T-cell (primary cell): ENCODE data around the gene DNAJB2. TPM values are rescaled to one million over a fixed set of nuclear protein-coding genes. Genes with fewer than 3 reads are reported as not detected.
A peak's percentile ranks its signal among the peaks of the same experiment; 100 is the strongest.
"Not testable (repeated sequence)": the region's sequence is repeated elsewhere in the genome, so short reads cannot be mapped to it uniquely, and the experiment has no call there.

Experiments used
- ATAC-seq, 4 experiments: fragments of 200-7000 bp in 3 of 4; fragments of 150-1000 bp in 1 of 4; cut with Tn5 transposase; replicated peaks in 1 of 4; 1 replicate in 3 of 4; 2 replicates in 1 of 4; pipeline ENCODE4 v1.10.0; 2021; ENCODE audit warnings: moderate library complexity in 3 of 4, mild to moderate bottlenecking in 2 of 4, moderate number of reproducible peaks in 1 of 4
- CTCF ChIA-PET, 2 donors: fragments of 300-600 bp; sonication (Branson Sonifier 250); formaldehyde crosslinking; loops; one replicate each; lab custom pipeline; 2022; ENCODE audit warnings: antibody characterized with exemption in 2 of 2; lab: Charles Lee
- POLR2A ChIA-PET, 2 donors: fragments of 300-600 bp; sonication (Branson Sonifier 250); formaldehyde crosslinking; loops; one replicate each; lab custom pipeline; 2022; ENCODE audit warnings: antibody characterized with exemption in 2 of 2; lab: Charles Lee
- DNase-seq, 35 experiments: peaks; one replicate each; pipeline versions ENCODE4 v3.0.0 to v3.0.0-alpha.2; 2013 to 2023
- H3K27ac ChIP-seq: one replicate; pipeline ENCODE4 v1.5.1; 2013; ENCODE audit warnings: low read length
- H3K27me3 ChIP-seq, 2 experiments: replicated peaks in 1 of 2; 1 replicate in 1 of 2; 2 replicates in 1 of 2; pipeline versions ENCODE4 v1.6.1 to v1.7.0; 2013; ENCODE audit warnings: low read length in 1 of 2, mixed read lengths in 1 of 2; ENCODE audit not compliant: control insufficient read depth in 2 of 2, insufficient read depth in 2 of 2; ENCODE audit errors: extremely low read depth in 1 of 2
- H3K36me3 ChIP-seq, 2 donors: 1 replicate in 1 of 2; 2 replicates in 1 of 2; pipeline versions ENCODE4 v1.6.1 to v1.7.0; 2013; ENCODE audit warnings: low read length in 1 of 2; ENCODE audit not compliant: control insufficient read depth in 2 of 2, insufficient read depth in 1 of 2; ENCODE audit errors: extremely low read depth in 1 of 2
- H3K4me1 ChIP-seq, 2 experiments: 1 replicate in 1 of 2; 2 replicates in 1 of 2; pipeline versions ENCODE4 v1.6.1 to v1.7.0; 2013; ENCODE audit warnings: low read length in 2 of 2, mixed read lengths in 1 of 2; ENCODE audit not compliant: insufficient read depth in 2 of 2, control insufficient read depth in 1 of 2; ENCODE audit errors: extremely low read depth in 1 of 2
- H3K4me3 ChIP-seq, 2 donors: 1 replicate in 1 of 2; 2 replicates in 1 of 2; pipeline versions ENCODE4 v1.5.1 to v1.7.0; 2013; ENCODE audit warnings: mild to moderate bottlenecking in 2 of 2, low read length in 1 of 2, moderate library complexity in 1 of 2; ENCODE audit not compliant: control insufficient read depth in 1 of 2; ENCODE audit errors: extremely low read depth in 1 of 2
- H3K9me3 ChIP-seq: 2 replicates; pipeline ENCODE4 v1.7.0; 2013
- H3K27ac Mint-ChIP-seq, 2 donors: one replicate each; pipeline ENCODE4 v1.8.0; 2020 to 2021; ENCODE audit warnings: mild to moderate bottlenecking in 2 of 2, mixed read lengths in 2 of 2
- H3K27me3 Mint-ChIP-seq, 2 donors: one replicate each; pipeline ENCODE4 v1.8.0; 2021 to 2022; ENCODE audit warnings: mixed read lengths in 2 of 2
- H3K36me3 Mint-ChIP-seq: one replicate; pipeline ENCODE4 v1.8.0; 2021; ENCODE audit warnings: mixed read lengths
- H3K4me1 Mint-ChIP-seq, 3 donors: one replicate each; pipeline ENCODE4 v1.8.0; 2020 to 2022; ENCODE audit warnings: mixed read lengths in 3 of 3, mild to moderate bottlenecking in 1 of 3
- H3K4me3 Mint-ChIP-seq, 3 donors: one replicate each; pipeline ENCODE4 v1.8.0; 2020 to 2022; ENCODE audit warnings: mild to moderate bottlenecking in 3 of 3, mixed read lengths in 3 of 3, moderate library complexity in 3 of 3
- H3K9me3 Mint-ChIP-seq, 3 donors: one replicate each; pipeline ENCODE4 v1.8.0; 2020 to 2022; ENCODE audit warnings: mixed read lengths in 3 of 3
- WGBS: methylation state at CpG from one replicate; pipeline ENCODE4 v1.1.5; 2013; ENCODE audit warnings: missing lambda C conversion rate; ENCODE audit not compliant: insufficient coverage; 5-methylcytosine and 5-hydroxymethylcytosine counted together
- total RNA-seq, 35 experiments: library from RNA in 6 of 35; stranded (reverse) in 6 of 35; fragments of 120-200 nt in 1 of 35; gene quantifications; one replicate each; pipeline versions ENCODE4 v1.2.1 to v1.2.4 and lab custom pipeline; 2013 to 2026

DNAJB2 gene
- total RNA-seq, 5 donors from 2014 or later (not counting 1 experiment from before 2014, with no cell fraction given) = 83.0 to 150 (median 91.8) TPM

GRCh38 chr2:219286436-219287115, 7.4 kb downstream of the DNAJB2 start:
- Histone ChIP-seq H3K4me1 (peaks cover 0 to 7% of the 10 kb centered on the region in 2 experiments), H3K9me3 (no peaks in the 10 kb centered on the region), H3K4me3 (no peak overlapping the region), H3K27ac (no peak overlapping the region), H3K36me3 (peaks cover 20 to 49% of the 10 kb centered on the region in 2 donors), H3K27me3 (no peaks in the 10 kb centered on the region)
- DNase-seq (no peak), ATAC-seq (peak in 1 of 4 experiments; percentile 21)
- Mint-ChIP-seq H3K4me3 (no peak overlapping the region), H3K4me1 (peaks cover 9 to 17% (median 12%) of the 10 kb centered on the region in 3 donors), H3K36me3 (peaks cover 17% of the 10 kb centered on the region), H3K27me3 (no peaks in the 10 kb centered on the region), H3K9me3 (no peaks in the 10 kb centered on the region), H3K27ac (no peak overlapping the region)
- ChIA-PET CTCF (interaction anchor here in 1 of 2 donors (0.5 to 0.7 kb wide), 2 partner anchors 8 to 355 kb away, joined by 4 read pairs; no protein-coding TSS in a partner anchor), POLR2A (interaction anchor here (0.6 to 0.7 kb wide), 3 partner anchors 34 to 251 kb away, joined by 3 to 4 read pairs (median 3); no protein-coding TSS in a partner anchor)
- WGBS = 78% methylated on average over 5 of the region's 12 CpGs

- Mint-ChIP-seq H3K4me1 (peaks cover 8 to 14% (median 11%) of the 10 kb centered on the region in 3 donors), H3K27ac (peak overlapping the region in 1 of 2 donors; percentile 34), H3K36me3 (peaks cover 13% of the 10 kb centered on the region)
- 98% methylated on average over 5 of the region's 6 CpGs for WGBS
- ATAC-seq, H3K27me3 ChIP-seq, H3K27me3 Mint-ChIP-seq, H3K9me3 ChIP-seq, H3K4me1 ChIP-seq, H3K4me3 ChIP-seq, DNase-seq, CTCF ChIA-PET, H3K9me3 Mint-ChIP-seq, H3K4me3 Mint-ChIP-seq, H3K27ac ChIP-seq: not testable (repeated sequence)
- POLR2A ChIA-PET = interaction anchor here in 1 of 2 donors (0.7 kb wide), 1 partner anchor 91 kb away, joined by 3 read pairs; no protein-coding TSS in a partner anchor
- peaks cover 15 to 44% of the 10 kb centered on the region in 2 donors for H3K36me3 ChIP-seq
Observed at GRCh38 chr2:219287116-219287440, 7.9 kb downstream of the DNAJB2 start.

GRCh38 chr2:219287580-219288265, 8.6 kb downstream of the DNAJB2 start:
- Mint-ChIP-seq H3K9me3 (no peaks in the 10 kb centered on the region), H3K4me1 (peaks cover 8 to 11% (median 9%) of the 10 kb centered on the region in 3 donors), H3K27ac (peak overlapping the region in 1 of 2 donors; percentile 28), H3K27me3 (no peaks in the 10 kb centered on the region), H3K4me3 (no peak overlapping the region), H3K36me3 (peaks cover 13% of the 10 kb centered on the region)
- ChIA-PET POLR2A (interaction anchor here in 1 of 2 donors (0.7 kb wide), 1 partner anchor 91 kb away, joined by 3 read pairs; no protein-coding TSS in a partner anchor), CTCF (no interaction called here)
- peaks cover 15 to 37% of the 10 kb centered on the region in 2 donors for H3K36me3 ChIP-seq
- H3K27me3 ChIP-seq = no peaks in the 10 kb centered on the region
- H3K4me3 ChIP-seq = no peak overlapping the region
- DNase-seq (no peak), ATAC-seq (no peak)
- peaks cover 0 to 3% of the 10 kb centered on the region in 2 experiments for H3K4me1 ChIP-seq
- H3K27ac ChIP-seq = no peak overlapping the region
- H3K9me3 ChIP-seq = no peaks in the 10 kb centered on the region
- 88% methylated on average over 8 of the region's 10 CpGs for WGBS

- no peaks in the 10 kb centered on the region for H3K9me3 Mint-ChIP-seq
- H3K36me3 ChIP-seq = peaks cover 7 to 23% of the 10 kb centered on the region in 2 donors
- H3K9me3 ChIP-seq = no peaks in the 10 kb centered on the region
- H3K27ac ChIP-seq = no peak overlapping the region
- H3K27me3 Mint-ChIP-seq = no peaks in the 10 kb centered on the region
- CTCF ChIA-PET = interaction anchor here in 1 of 2 donors (0.8 kb wide), 1 partner anchor 17 kb away, joined by 9 read pairs; no protein-coding TSS in a partner anchor
- POLR2A ChIA-PET = no interaction called here
- peaks cover 0 to 5% of the 10 kb centered on the region in 2 experiments for H3K4me1 ChIP-seq
- H3K4me3 ChIP-seq = no peak overlapping the region
- H3K27ac Mint-ChIP-seq = no peak overlapping the region
- ATAC-seq = no peak
- H3K27me3 ChIP-seq = no peaks in the 10 kb centered on the region
- H3K4me3 Mint-ChIP-seq = no peak overlapping the region
- DNase-seq = no peak
- peaks cover 4% of the 10 kb centered on the region for H3K36me3 Mint-ChIP-seq
- 76% methylated on average over 6 of the region's 6 CpGs for WGBS
- H3K4me1 Mint-ChIP-seq = peaks cover 3 to 10% (median 5%) of the 10 kb centered on the region in 3 donors
Observed at GRCh38 chr2:219289195-219289536, 10.0 kb downstream of the DNAJB2 start.

GRCh38 chr2:219289537-219290361, 10.6 kb downstream of the DNAJB2 start:
- H3K4me3 ChIP-seq = no peak overlapping the region
- Mint-ChIP-seq H3K27ac (no peak overlapping the region), H3K9me3 (no peaks in the 10 kb centered on the region), H3K36me3 (peaks cover 4% of the 10 kb centered on the region), H3K4me3 (no peak overlapping the region), H3K27me3 (no peaks in the 10 kb centered on the region), H3K4me1 (peaks cover 3 to 14% (median 8%) of the 10 kb centered on the region in 3 donors)
- ATAC-seq (no peak), DNase-seq (no peak)
- POLR2A ChIA-PET = no interaction called here
- CTCF ChIA-PET = interaction anchor here (0.8 to 11.0 kb wide), 2 partner anchors 9 to 11 kb away, joined by 3 to 116 read pairs; partner anchors contain the start of gene DNAJB2 (in 2 of the 2)
- 79% methylated on average over 6 of the region's 16 CpGs for WGBS
- H3K27me3 ChIP-seq = no peaks in the 10 kb centered on the region
- no peak overlapping the region for H3K27ac ChIP-seq
- peaks cover 0 to 10% of the 10 kb centered on the region in 2 experiments for H3K4me1 ChIP-seq
- no peaks in the 10 kb centered on the region for H3K9me3 ChIP-seq
- H3K36me3 ChIP-seq = peaks cover 1 to 17% of the 10 kb centered on the region in 2 donors
